ENCODE measurements around the gene AFF2. TPM values are rescaled to one million over a fixed set of nuclear protein-coding genes. Genes with fewer than 3 reads are reported as not detected.

Gene AFF2
- polyA plus RNA-seq, 2 donors, result 0.01 to 0.02 TPM

DNA sequence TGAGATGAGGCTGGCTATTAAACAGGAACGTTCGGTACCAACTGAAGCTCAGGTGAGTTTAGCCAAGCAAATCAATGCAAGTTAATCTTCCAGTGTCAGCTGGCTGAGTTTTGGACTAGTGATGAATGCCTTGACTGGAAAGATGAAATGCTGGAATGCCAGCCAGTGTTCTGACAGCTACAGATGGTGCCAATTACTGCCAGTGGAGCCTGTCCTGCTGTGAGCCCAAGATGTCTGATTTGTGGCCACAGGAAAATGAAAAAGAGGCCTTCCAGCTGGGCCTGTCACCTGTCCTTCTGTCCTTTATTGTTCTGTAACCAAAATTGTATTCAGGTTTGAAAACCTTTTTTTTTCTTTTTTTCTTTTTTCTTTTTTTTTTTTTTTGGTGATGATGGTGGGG is 223.1 kb downstream of the AFF2 start:
- Histone ChIP-seq H3K4me1 (ENCODE audit: control insufficient read depth in 2 of 2, insufficient read depth in 2 of 2, low read length in 1 of 2) (no peaks in the 10 kb centered on the region), H3K36me3 (ENCODE audit: control insufficient read depth in 2 of 2, insufficient read depth in 2 of 2, low read length in 1 of 2) (no peaks in the 10 kb centered on the region), H3K4me3 (ENCODE audit: low read depth in 1 of 2, low read length in 2 of 2) (no peak overlapping the region), H3K27ac (ENCODE audit: low read depth in 2 of 2, low read length in 1 of 2) (no peak overlapping the region), H3K9me3 (ENCODE audit: control insufficient read depth in 2 of 2, insufficient read depth in 1 of 2, low read depth in 1 of 2, low read length in 1 of 2) (no peaks in the 10 kb centered on the region), H3K27me3 (ENCODE audit: control insufficient read depth in 1 of 2, insufficient read depth in 2 of 2, low read length in 2 of 2) (no peaks in the 10 kb centered on the region)
- 51 to 70% methylated on average over 2 of the region's 2 CpGs for WGBS, 2 donors

DNA sequence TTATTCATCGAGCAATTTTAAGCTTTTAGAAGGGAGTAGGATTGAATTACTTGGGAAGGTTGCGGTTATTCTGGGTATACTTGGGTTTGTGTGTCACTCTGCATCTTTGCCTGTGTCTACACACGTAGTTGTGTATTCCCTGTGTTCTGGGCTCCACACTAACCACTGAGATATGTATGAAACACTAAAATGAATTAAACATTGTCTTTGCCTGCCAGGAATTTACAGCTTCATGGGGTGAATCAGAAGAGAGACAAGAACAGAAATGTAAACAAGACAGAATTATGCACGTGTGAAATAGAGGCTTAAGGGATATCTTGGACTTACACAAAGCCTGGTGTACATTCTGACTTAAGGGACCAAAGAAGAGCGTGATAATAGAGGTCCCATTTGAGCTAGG is 228.5 kb downstream of the AFF2 start:
- H3K9me3 ChIP-seq (ENCODE audit: control insufficient read depth in 2 of 2, insufficient read depth in 1 of 2, low read depth in 1 of 2, low read length in 1 of 2), result no peaks in the 10 kb centered on the region
- no peaks in the 10 kb centered on the region for H3K36me3 ChIP-seq (ENCODE audit: control insufficient read depth in 2 of 2, insufficient read depth in 2 of 2, low read length in 1 of 2)
- no peaks in the 10 kb centered on the region for H3K27me3 ChIP-seq (ENCODE audit: control insufficient read depth in 1 of 2, insufficient read depth in 2 of 2, low read length in 2 of 2)
- no peak overlapping the region for H3K27ac ChIP-seq (ENCODE audit: low read depth in 2 of 2, low read length in 1 of 2)
- H3K4me3 ChIP-seq (ENCODE audit: low read depth in 1 of 2, low read length in 2 of 2), result no peak overlapping the region
- 61 to 67% methylated on average over 5 of the region's 5 CpGs for WGBS, 2 donors
- H3K4me1 ChIP-seq (ENCODE audit: control insufficient read depth in 2 of 2, insufficient read depth in 2 of 2, low read length in 1 of 2), result no peaks in the 10 kb centered on the region

DNA sequence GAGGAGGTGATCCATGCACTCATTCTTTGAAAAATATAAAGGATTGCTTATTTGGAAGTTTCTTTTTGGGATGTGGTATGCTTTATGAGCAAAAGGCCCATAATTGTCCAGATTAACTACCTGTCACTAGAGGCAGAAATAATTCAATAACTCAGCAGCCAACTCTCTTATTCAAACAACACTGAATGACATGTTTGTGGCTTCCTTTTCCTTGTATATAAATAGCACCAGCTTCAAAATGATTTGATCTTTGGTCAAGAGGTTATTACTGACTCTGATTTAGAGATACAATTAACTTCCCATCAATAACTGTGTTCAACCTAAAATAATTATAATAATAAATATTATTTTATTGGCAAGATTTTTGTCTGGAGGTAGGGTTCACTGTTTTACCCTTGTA is 232.3 kb downstream of the AFF2 start:
- H3K36me3 ChIP-seq (ENCODE audit: control insufficient read depth in 2 of 2, insufficient read depth in 2 of 2, low read length in 1 of 2), result no peaks in the 10 kb centered on the region

DNA sequence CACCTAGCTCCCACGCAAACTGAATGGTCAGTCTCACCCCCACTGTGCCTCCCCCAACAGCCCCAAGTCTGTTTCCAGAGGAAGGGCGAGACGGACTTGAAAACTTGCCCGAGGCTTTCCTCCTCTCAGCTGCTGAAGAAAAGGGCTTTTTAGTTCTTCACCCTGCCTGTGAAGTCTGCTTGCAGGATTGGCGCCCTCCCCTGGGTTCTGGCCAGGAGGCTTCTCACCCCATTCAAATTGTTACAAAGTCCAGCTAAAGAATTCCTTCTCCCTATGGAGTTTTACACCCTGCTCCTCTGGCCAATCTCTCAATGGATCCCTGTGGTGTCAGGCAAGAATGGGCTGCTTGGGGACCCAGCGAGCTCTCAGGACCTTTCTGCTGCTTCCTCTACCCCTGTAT is 241.0 kb downstream of the AFF2 start:
- Histone ChIP-seq H3K4me1 (ENCODE audit: control insufficient read depth in 2 of 2, insufficient read depth in 2 of 2, low read length in 1 of 2) (no peaks in the 10 kb centered on the region), H3K36me3 (ENCODE audit: control insufficient read depth in 2 of 2, insufficient read depth in 2 of 2, low read length in 1 of 2) (no peaks in the 10 kb centered on the region), H3K4me3 (ENCODE audit: low read depth in 1 of 2, low read length in 2 of 2) (no peak overlapping the region), H3K27me3 (ENCODE audit: control insufficient read depth in 1 of 2, insufficient read depth in 2 of 2, low read length in 2 of 2) (no peaks in the 10 kb centered on the region), H3K27ac (ENCODE audit: low read depth in 2 of 2, low read length in 1 of 2) (no peak overlapping the region), H3K9me3 (ENCODE audit: control insufficient read depth in 2 of 2, insufficient read depth in 1 of 2, low read depth in 1 of 2, low read length in 1 of 2) (no peaks in the 10 kb centered on the region)
- 31 to 49% methylated on average over 6 of the region's 6 CpGs for WGBS, 2 donors

More for the DNA sequence above, 232.3 kb downstream of the AFF2 start:
- H3K27me3 ChIP-seq (ENCODE audit: control insufficient read depth in 1 of 2, insufficient read depth in 2 of 2, low read length in 2 of 2), result no peaks in the 10 kb centered on the region
- H3K9me3 ChIP-seq (ENCODE audit: control insufficient read depth in 2 of 2, insufficient read depth in 1 of 2, low read depth in 1 of 2, low read length in 1 of 2), result no peaks in the 10 kb centered on the region
- H3K4me1 ChIP-seq (ENCODE audit: control insufficient read depth in 2 of 2, insufficient read depth in 2 of 2, low read length in 1 of 2), result no peaks in the 10 kb centered on the region
- H3K27ac ChIP-seq (ENCODE audit: low read depth in 2 of 2, low read length in 1 of 2), result no peak overlapping the region
- H3K4me3 ChIP-seq (ENCODE audit: low read depth in 1 of 2, low read length in 2 of 2), result no peak overlapping the region

DNA sequence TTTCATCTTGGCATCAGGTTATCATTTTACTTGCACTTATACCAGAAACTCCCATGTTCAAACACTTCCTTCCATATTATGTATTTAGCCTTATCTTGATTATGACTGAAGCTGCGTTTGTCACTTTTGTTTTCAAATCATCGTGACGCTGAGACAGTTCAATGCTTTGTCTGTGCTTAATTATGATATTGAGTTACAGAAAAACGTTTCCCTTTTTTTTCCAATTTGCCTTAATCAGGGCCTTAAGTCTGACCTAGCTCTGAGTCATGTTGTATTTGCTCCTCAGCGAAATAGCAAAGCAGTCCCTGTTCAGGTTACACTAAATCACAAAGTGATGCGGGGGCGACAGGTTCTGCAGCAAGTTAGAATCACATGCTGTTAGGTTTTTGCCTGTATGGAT is 254.7 kb downstream of the AFF2 start:
- no peak overlapping the region for H3K4me3 ChIP-seq (ENCODE audit: low read depth in 1 of 2, low read length in 2 of 2)
- H3K27ac ChIP-seq (ENCODE audit: low read depth in 2 of 2, low read length in 1 of 2), result no peak overlapping the region
- H3K4me1 ChIP-seq (ENCODE audit: control insufficient read depth in 2 of 2, insufficient read depth in 2 of 2, low read length in 1 of 2), result no peaks in the 10 kb centered on the region
- no peaks in the 10 kb centered on the region for H3K27me3 ChIP-seq (ENCODE audit: control insufficient read depth in 1 of 2, insufficient read depth in 2 of 2, low read length in 2 of 2)
- WGBS, 2 donors, result 57 to 69% methylated on average over 7 of the region's 7 CpGs
- H3K36me3 ChIP-seq (ENCODE audit: control insufficient read depth in 2 of 2, insufficient read depth in 2 of 2, low read length in 1 of 2), result no peaks in the 10 kb centered on the region
- no peaks in the 10 kb centered on the region for H3K9me3 ChIP-seq (ENCODE audit: control insufficient read depth in 2 of 2, insufficient read depth in 1 of 2, low read depth in 1 of 2, low read length in 1 of 2)

DNA sequence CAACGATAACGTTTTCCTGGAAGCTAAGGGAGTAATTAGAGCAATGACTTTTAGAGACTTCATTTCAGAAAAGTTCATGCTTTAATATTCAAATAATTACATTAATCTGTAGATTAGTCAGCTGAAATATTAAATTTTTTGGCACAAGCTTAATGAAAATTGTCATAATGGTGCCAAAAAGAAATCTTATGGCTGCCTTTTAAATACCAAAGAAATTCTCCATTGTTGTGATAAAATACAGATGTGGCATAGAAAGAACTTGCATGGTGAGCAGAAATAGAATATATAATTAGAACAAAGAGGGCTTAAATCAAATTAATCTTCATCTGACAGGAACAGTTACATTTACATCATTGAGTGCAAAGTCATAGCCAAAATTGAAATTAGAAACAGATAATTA is 263.5 kb downstream of the AFF2 start:
- WGBS, 2 donors, result 45 to 64% methylated on average over 2 of the region's 2 CpGs
- H3K36me3 ChIP-seq (ENCODE audit: control insufficient read depth in 2 of 2, insufficient read depth in 2 of 2, low read length in 1 of 2), result no peaks in the 10 kb centered on the region
- H3K27ac ChIP-seq (ENCODE audit: low read depth in 2 of 2, low read length in 1 of 2), result no peak overlapping the region
- H3K9me3 ChIP-seq (ENCODE audit: control insufficient read depth in 2 of 2, insufficient read depth in 1 of 2, low read depth in 1 of 2, low read length in 1 of 2), result no peaks in the 10 kb centered on the region
- no peaks in the 10 kb centered on the region for H3K27me3 ChIP-seq (ENCODE audit: control insufficient read depth in 1 of 2, insufficient read depth in 2 of 2, low read length in 2 of 2)
- no peak overlapping the region for H3K4me3 ChIP-seq (ENCODE audit: low read depth in 1 of 2, low read length in 2 of 2)
- no peaks in the 10 kb centered on the region for H3K4me1 ChIP-seq (ENCODE audit: control insufficient read depth in 2 of 2, insufficient read depth in 2 of 2, low read length in 1 of 2)

DNA sequence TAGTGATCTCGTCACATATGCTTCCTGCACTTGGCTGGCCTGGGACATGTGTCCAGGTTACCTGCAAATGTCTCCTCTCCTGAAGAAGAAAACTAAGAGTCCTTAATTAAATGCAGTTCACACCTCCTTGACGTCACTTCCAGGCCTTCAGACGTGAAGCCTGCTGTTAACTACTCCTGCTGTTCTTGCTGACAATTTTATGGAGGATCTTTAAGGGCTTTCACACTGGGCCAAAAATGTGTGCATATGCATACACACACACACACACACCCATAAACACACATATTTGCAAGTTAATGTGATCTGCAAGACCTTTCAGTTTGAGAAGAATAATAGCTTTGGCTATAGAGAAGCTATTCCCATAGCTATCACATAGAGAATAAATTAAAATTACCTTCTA is 267.9 kb downstream of the AFF2 start:
- Histone ChIP-seq H3K27me3 (ENCODE audit: control insufficient read depth in 1 of 2, insufficient read depth in 2 of 2, low read length in 2 of 2) (no peaks in the 10 kb centered on the region), H3K36me3 (ENCODE audit: control insufficient read depth in 2 of 2, insufficient read depth in 2 of 2, low read length in 1 of 2) (no peaks in the 10 kb centered on the region), H3K9me3 (ENCODE audit: control insufficient read depth in 2 of 2, insufficient read depth in 1 of 2, low read depth in 1 of 2, low read length in 1 of 2) (no peaks in the 10 kb centered on the region), H3K4me1 (ENCODE audit: control insufficient read depth in 2 of 2, insufficient read depth in 2 of 2, low read length in 1 of 2) (no peaks in the 10 kb centered on the region), H3K27ac (ENCODE audit: low read depth in 2 of 2, low read length in 1 of 2) (no peak overlapping the region), H3K4me3 (ENCODE audit: low read depth in 1 of 2, low read length in 2 of 2) (no peak overlapping the region)
- WGBS, 2 donors, result 59 to 78% methylated on average over 3 of the region's 3 CpGs

DNA sequence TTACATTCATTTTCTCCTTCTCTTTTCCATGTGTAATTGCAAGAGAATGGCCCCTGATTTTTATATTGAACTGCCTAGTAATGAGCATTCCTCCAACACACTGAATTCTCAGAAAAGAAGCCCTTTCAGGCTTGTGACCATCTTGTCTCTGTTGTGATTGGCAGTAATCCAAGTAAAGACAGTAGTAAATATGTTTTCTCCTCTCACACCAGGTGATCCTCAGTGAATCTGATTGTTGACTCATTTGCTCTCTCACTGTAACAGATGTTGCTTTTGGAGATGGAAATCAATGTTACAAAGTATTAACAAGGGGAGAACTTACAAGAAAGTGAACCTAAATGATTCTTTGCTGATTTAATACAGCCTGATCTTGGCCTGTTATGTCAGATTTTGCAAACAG is 271.0 kb downstream of the AFF2 start:
- Histone ChIP-seq H3K36me3 (ENCODE audit: control insufficient read depth in 2 of 2, insufficient read depth in 2 of 2, low read length in 1 of 2) (no peaks in the 10 kb centered on the region), H3K27me3 (ENCODE audit: control insufficient read depth in 1 of 2, insufficient read depth in 2 of 2, low read length in 2 of 2) (no peaks in the 10 kb centered on the region), H3K4me3 (ENCODE audit: low read depth in 1 of 2, low read length in 2 of 2) (no peak overlapping the region), H3K27ac (ENCODE audit: low read depth in 2 of 2, low read length in 1 of 2) (no peak overlapping the region), H3K4me1 (ENCODE audit: control insufficient read depth in 2 of 2, insufficient read depth in 2 of 2, low read length in 1 of 2) (no peaks in the 10 kb centered on the region), H3K9me3 (ENCODE audit: control insufficient read depth in 2 of 2, insufficient read depth in 1 of 2, low read depth in 1 of 2, low read length in 1 of 2) (no peaks in the 10 kb centered on the region)

DNA sequence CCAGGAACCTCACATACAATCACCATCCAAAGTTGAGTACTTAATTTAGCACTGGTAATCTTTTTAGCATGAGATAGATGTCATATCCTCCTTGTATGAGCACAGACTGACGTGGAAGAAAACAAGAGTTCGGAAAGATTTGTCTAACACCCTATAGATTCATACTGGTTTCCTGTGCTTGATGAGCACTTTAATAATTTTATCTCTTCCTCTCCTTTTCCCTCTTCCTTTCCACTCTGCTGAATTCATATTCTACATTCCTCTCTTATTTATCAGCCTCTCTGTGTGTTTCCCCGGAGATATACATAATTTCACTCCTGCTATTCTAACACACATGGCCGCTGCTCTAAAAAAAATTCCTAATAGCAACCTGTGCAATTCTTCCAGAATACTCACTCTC is 273.9 kb downstream of the AFF2 start:
- WGBS, 2 donors, result 78 to 83% methylated on average over 4 of the region's 4 CpGs
- no peak overlapping the region for H3K27ac ChIP-seq (ENCODE audit: low read depth in 2 of 2, low read length in 1 of 2)
- no peaks in the 10 kb centered on the region for H3K36me3 ChIP-seq (ENCODE audit: control insufficient read depth in 2 of 2, insufficient read depth in 2 of 2, low read length in 1 of 2)
- H3K9me3 ChIP-seq (ENCODE audit: control insufficient read depth in 2 of 2, insufficient read depth in 1 of 2, low read depth in 1 of 2, low read length in 1 of 2), result no peaks in the 10 kb centered on the region
- H3K27me3 ChIP-seq (ENCODE audit: control insufficient read depth in 1 of 2, insufficient read depth in 2 of 2, low read length in 2 of 2), result no peaks in the 10 kb centered on the region
- no peaks in the 10 kb centered on the region for H3K4me1 ChIP-seq (ENCODE audit: control insufficient read depth in 2 of 2, insufficient read depth in 2 of 2, low read length in 1 of 2)
- no peak overlapping the region for H3K4me3 ChIP-seq (ENCODE audit: low read depth in 1 of 2, low read length in 2 of 2)

DNA sequence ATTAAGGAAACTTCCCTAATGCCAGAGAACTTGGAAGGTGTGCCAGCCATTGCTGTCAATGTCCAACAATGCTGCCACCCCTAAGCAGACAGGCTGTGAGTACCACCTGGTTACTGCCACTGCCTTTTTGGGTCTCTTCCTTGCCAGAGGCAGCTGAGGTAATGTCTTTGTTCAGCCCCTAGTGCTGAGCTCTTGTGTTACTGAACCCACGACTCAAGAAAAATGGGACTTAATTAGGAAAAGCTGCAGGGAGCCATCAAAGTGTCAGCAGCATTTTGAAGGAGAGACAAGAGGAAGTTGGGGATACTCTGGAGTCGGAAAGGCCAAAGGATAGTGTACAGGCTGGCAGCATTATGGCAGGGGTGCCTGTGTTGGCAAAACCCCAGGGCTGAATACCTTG is 283.7 kb downstream of the AFF2 start:
- Histone ChIP-seq H3K36me3 (ENCODE audit: control insufficient read depth in 2 of 2, insufficient read depth in 2 of 2, low read length in 1 of 2) (no peaks in the 10 kb centered on the region), H3K27me3 (ENCODE audit: control insufficient read depth in 1 of 2, insufficient read depth in 2 of 2, low read length in 2 of 2) (no peaks in the 10 kb centered on the region), H3K4me1 (ENCODE audit: control insufficient read depth in 2 of 2, insufficient read depth in 2 of 2, low read length in 1 of 2) (no peaks in the 10 kb centered on the region), H3K27ac (ENCODE audit: low read depth in 2 of 2, low read length in 1 of 2) (no peak overlapping the region), H3K4me3 (ENCODE audit: low read depth in 1 of 2, low read length in 2 of 2) (no peak overlapping the region), H3K9me3 (ENCODE audit: control insufficient read depth in 2 of 2, insufficient read depth in 1 of 2, low read depth in 1 of 2, low read length in 1 of 2) (peaks cover 0 to 3% of the 10 kb centered on the region in 2 donors)
- WGBS, 2 donors, result 50 to 64% methylated on average over 2 of the region's 2 CpGs
